Fibroblast of upper back skin (primary cell): ENCODE measurements around the gene PPP1R3G.
"Not testable (repeated sequence)": the region's sequence is repeated elsewhere in the genome, so short reads cannot be mapped to it uniquely, and the experiment has no call there.

ENCODE experiments used
- DNase-seq: peaks from one replicate; pipeline ENCODE4 v3.0.0-alpha.2; 2013

The PPP1R3G gene

GRCh38 chr6:5095236-5095635 lies 10.1 kb downstream of the PPP1R3G start:
- DNase-seq = no peak

- no peak for DNase-seq
These were observed 11.3 kb downstream of the PPP1R3G start for GRCh38 chr6:5096482-5096881.

GRCh38 chr6:5098501-5099270 lies 13.5 kb downstream of the PPP1R3G start:
- no peak for DNase-seq

- DNase-seq = no peak
These were observed 14.4 kb downstream of the PPP1R3G start for GRCh38 chr6:5099537-5099936.

- no peak for DNase-seq
These were observed 15.7 kb downstream of the PPP1R3G start for GRCh38 chr6:5100806-5101205.

- no peak for DNase-seq
These were observed 17.3 kb downstream of the PPP1R3G start for GRCh38 chr6:5102267-5102970.

GRCh38 chr6:5103250-5103649 lies 18.1 kb downstream of the PPP1R3G start:
- no peak for DNase-seq

- no peak for DNase-seq
These were observed 19.5 kb downstream of the PPP1R3G start for GRCh38 chr6:5104667-5105066.

- no peak for DNase-seq
These were observed 20.0 kb downstream of the PPP1R3G start for GRCh38 chr6:5105146-5105545.

GRCh38 chr6:5107341-5107740 lies 22.2 kb downstream of the PPP1R3G start:
- no peak for DNase-seq

GRCh38 chr6:5108068-5108467 lies 22.9 kb downstream of the PPP1R3G start:
- no peak for DNase-seq

- DNase-seq = no peak
These were observed 23.5 kb downstream of the PPP1R3G start for GRCh38 chr6:5108536-5109150.

- no peak for DNase-seq
These were observed 24.3 kb downstream of the PPP1R3G start for GRCh38 chr6:5109436-5109835.

GRCh38 chr6:5110246-5110645 lies 25.1 kb downstream of the PPP1R3G start:
- DNase-seq = no peak

- DNase-seq = no peak
These were observed 26.5 kb downstream of the PPP1R3G start for GRCh38 chr6:5111626-5112025.

- DNase-seq = peak; percentile 83
These were observed 27.1 kb downstream of the PPP1R3G start for GRCh38 chr6:5112066-5112799.

- no peak for DNase-seq
These were observed 28.0 kb downstream of the PPP1R3G start for GRCh38 chr6:5113096-5113495.

- DNase-seq = peak; percentile 46
These were observed 30.0 kb downstream of the PPP1R3G start for GRCh38 chr6:5115168-5115567.

GRCh38 chr6:5116243-5116991 lies 31.3 kb downstream of the PPP1R3G start:
- no peak for DNase-seq

- no peak for DNase-seq
These were observed 34.2 kb downstream of the PPP1R3G start for GRCh38 chr6:5119090-5119951.

GRCh38 chr6:5120011-5120410 lies 34.9 kb downstream of the PPP1R3G start:
- no peak for DNase-seq

- DNase-seq = not testable (repeated sequence)
These were observed 35.4 kb downstream of the PPP1R3G start for GRCh38 chr6:5120543-5120942.
